Lung (tissue), 12 donors: ENCODE data around the gene TAF4. TPM values are rescaled to one million over a fixed set of nuclear protein-coding genes. Genes with fewer than 3 reads are reported as not detected.
"Not testable (repeated sequence)": the region's sequence is repeated elsewhere in the genome, so short reads cannot be mapped to it uniquely, and the experiment has no call there.

Experiments
- ATAC-seq: fragments of 200-7000 bp; cut with Tn5 transposase; one replicate; pipeline ENCODE4 v1.9.1; 2020; ENCODE audit warnings: moderate number of reproducible peaks; ENCODE audit not compliant: insufficient read depth, low FRiP score
- DNase-seq, 3 donors: peaks; one replicate each; pipeline ENCODE4 v3.0.0-alpha.2; 2013 to 2017
- H3K27ac ChIP-seq, 2 donors: one replicate each; pipeline ENCODE4 v1.5.1; 2013; ENCODE audit warnings: mild to moderate bottlenecking in 2 of 2, moderate library complexity in 2 of 2, control low read depth in 1 of 2, inconsistent platforms in 1 of 2, low read depth in 1 of 2, low read length in 1 of 2
- H3K27me3 ChIP-seq, 3 donors: one replicate each; pipeline ENCODE4 v1.5.1; 2013; ENCODE audit warnings: low read length in 2 of 3; ENCODE audit not compliant: control insufficient read depth in 3 of 3, insufficient read depth in 3 of 3
- H3K36me3 ChIP-seq, 4 donors: one replicate each; pipeline ENCODE4 v1.5.1; 2013; ENCODE audit warnings: low read length in 4 of 4, mild to moderate bottlenecking in 1 of 4, moderate library complexity in 1 of 4; ENCODE audit not compliant: control insufficient read depth in 4 of 4, insufficient read depth in 4 of 4
- H3K4me1 ChIP-seq, 5 donors: one replicate each; pipeline ENCODE4 v1.5.1; 2013; ENCODE audit warnings: low read length in 5 of 5, mild to moderate bottlenecking in 2 of 5, moderate library complexity in 1 of 5; ENCODE audit not compliant: control insufficient read depth in 5 of 5, insufficient read depth in 5 of 5
- H3K4me3 ChIP-seq: one replicate; pipeline ENCODE4 v1.5.1; 2013; ENCODE audit warnings: mild to moderate bottlenecking, control low read depth, moderate library complexity
- H3K9ac ChIP-seq, 2 donors: one replicate each; pipeline ENCODE4 v1.5.1; 2013; ENCODE audit warnings: low read length in 2 of 2, control low read depth in 1 of 2; ENCODE audit not compliant: insufficient read depth in 1 of 2
- H3K9me3 ChIP-seq, 4 donors: one replicate each; pipeline ENCODE4 v1.5.1; 2013; ENCODE audit warnings: low read length in 3 of 4, mild to moderate bottlenecking in 1 of 4, moderate library complexity in 1 of 4; ENCODE audit not compliant: control insufficient read depth in 4 of 4, insufficient read depth in 3 of 4
- WGBS, 2 donors: extraction: QIAGEN DNeasy Blood & Tissue Kit; methylation state at CpG; one replicate each; pipeline ENCODE4 v1.1.7; 2013; 5-methylcytosine and 5-hydroxymethylcytosine counted together
- polyA plus RNA-seq, 2 donors: library from polyadenylated mRNA; stranded (reverse); fragments of 200-250 nt; gene quantifications; one replicate each; pipeline ENCODE4 v1.2.1, GENCODE V29; 2013
- total RNA-seq, 2 donors: library from RNA; depleted of rRNA in 1 of 2; stranded (reverse); fragments of >200 nt in 1 of 2; gene quantifications; one replicate each; pipeline ENCODE4 v1.2.1, GENCODE V29; 2014 to 2021
- TF ChIP-seq, protein P1 (sequence below): IDR thresholded peaks from 2 replicates; pipeline ENCODE4 v1.5.1; 2012; ENCODE audit warnings: mild to moderate bottlenecking; ENCODE audit errors: control extremely low read depth, extremely low read depth
- donor health status: control.
- donor health status: control.
- donor health status: Bipolar disorder and iron deficiency.
- donor health status: healthy.
- donor health status: DM: yes; HTN: yes; CAD: no.

Gene TAF4
- total and polyA plus RNA-seq, 4 donors, result 5.4 to 20.3 (median 10.9) TPM

DNA sequence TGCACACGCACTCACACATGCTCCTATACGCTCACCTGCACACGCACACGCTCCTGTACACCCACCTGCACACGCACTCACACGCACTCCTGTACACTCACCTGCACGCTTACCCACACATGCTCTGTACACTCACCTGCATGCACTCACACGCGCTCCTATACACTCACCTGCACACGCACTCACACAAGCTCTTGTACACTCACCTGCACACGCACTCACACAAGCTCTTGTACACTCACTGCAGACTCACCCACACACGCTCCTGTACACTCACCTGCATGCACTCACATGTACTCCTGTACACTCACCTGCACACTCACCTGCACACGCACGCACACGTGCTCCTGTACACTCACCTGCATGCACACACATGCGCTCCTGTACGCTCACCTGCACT lies 22.0 kb upstream of the TAF4 start:
- ATAC-seq, result no peak
- Histone ChIP-seq H3K36me3 (no peaks in the 10 kb centered on the region), H3K9me3 (peaks cover 0 to 6% (median 0%) of the 10 kb centered on the region in 4 donors), H3K27me3 (peaks cover 0 to 9% (median 3%) of the 10 kb centered on the region in 3 donors), H3K9ac (no peak overlapping the region), H3K4me1 (no peaks in the 10 kb centered on the region), H3K4me3 (no peak overlapping the region), H3K27ac (no peak overlapping the region)
- no peak for DNase-seq
- TF ChIP-seq, protein P1, sequence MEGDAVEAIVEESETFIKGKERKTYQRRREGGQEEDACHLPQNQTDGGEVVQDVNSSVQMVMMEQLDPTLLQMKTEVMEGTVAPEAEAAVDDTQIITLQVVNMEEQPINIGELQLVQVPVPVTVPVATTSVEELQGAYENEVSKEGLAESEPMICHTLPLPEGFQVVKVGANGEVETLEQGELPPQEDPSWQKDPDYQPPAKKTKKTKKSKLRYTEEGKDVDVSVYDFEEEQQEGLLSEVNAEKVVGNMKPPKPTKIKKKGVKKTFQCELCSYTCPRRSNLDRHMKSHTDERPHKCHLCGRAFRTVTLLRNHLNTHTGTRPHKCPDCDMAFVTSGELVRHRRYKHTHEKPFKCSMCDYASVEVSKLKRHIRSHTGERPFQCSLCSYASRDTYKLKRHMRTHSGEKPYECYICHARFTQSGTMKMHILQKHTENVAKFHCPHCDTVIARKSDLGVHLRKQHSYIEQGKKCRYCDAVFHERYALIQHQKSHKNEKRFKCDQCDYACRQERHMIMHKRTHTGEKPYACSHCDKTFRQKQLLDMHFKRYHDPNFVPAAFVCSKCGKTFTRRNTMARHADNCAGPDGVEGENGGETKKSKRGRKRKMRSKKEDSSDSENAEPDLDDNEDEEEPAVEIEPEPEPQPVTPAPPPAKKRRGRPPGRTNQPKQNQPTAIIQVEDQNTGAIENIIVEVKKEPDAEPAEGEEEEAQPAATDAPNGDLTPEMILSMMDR, result no peak
- WGBS, 2 donors, result 93% methylated on average over 17 of the region's 17 CpGs

DNA sequence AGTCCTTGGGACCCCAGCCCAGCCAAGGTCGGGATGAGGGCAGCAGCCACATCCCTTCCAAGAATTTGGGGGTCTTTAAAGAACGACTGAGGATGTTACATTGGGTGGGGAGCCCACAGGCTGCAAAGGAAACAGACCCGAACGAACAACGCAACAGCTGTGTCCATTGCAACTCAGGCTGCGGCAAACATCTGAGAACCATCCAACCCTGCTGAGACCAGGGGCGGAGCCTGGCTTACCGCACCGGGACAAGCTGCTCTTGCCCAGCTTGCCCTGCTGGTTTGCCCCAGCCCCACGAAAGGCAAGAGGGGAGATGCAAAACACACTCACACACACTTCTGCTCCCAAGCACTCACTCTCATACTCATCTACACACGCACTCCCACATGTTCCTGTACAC lies 21.5 kb upstream of the TAF4 start:
- Histone ChIP-seq H3K36me3 (no peaks in the 10 kb centered on the region), H3K9me3 (peaks cover 0 to 6% (median 0%) of the 10 kb centered on the region in 4 donors), H3K4me3 (no peak overlapping the region), H3K4me1 (no peaks in the 10 kb centered on the region), H3K27me3 (peaks cover 0 to 9% (median 3%) of the 10 kb centered on the region in 3 donors), H3K27ac (no peak overlapping the region), H3K9ac (no peak overlapping the region)
- ATAC-seq (no peak), DNase-seq (peak in 1 of 3 donors; percentile 10)
- WGBS, 2 donors, result 34 to 44% methylated on average over 11 of the region's 11 CpGs
- TF ChIP-seq, protein P1, result no peak

DNA sequence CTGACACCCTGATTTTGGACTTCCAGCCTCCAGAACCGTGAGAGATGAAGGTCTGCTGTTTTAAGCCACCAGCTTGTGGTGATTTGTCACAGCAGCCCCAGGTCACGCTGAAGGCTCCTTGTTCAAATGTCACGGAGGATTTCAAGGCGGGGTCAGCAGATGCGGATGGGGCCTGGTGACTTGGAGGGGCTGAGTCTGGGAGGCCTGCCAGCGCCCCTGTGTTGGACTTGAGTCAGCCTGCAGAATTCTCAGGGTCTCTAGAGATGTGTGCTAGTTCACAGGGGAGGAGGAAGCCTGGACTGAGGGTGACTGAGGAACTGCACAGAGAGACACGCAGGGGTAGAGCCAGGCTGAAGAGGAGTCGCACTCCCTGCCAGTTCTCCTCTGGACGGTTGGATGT lies 19.5 kb upstream of the TAF4 start:
- Histone ChIP-seq H3K27ac (no peak overlapping the region), H3K36me3 (no peaks in the 10 kb centered on the region), H3K9ac (no peak overlapping the region), H3K27me3 (peaks cover 0 to 9% (median 3%) of the 10 kb centered on the region in 3 donors), H3K9me3 (peaks cover 0 to 6% (median 0%) of the 10 kb centered on the region in 4 donors), H3K4me1 (no peaks in the 10 kb centered on the region), H3K4me3 (no peak overlapping the region)
- DNase-seq (no peak), ATAC-seq (no peak)
- TF ChIP-seq, protein P1, result no peak
- 70 to 80% methylated on average over 9 of the region's 9 CpGs for WGBS, 2 donors

DNA sequence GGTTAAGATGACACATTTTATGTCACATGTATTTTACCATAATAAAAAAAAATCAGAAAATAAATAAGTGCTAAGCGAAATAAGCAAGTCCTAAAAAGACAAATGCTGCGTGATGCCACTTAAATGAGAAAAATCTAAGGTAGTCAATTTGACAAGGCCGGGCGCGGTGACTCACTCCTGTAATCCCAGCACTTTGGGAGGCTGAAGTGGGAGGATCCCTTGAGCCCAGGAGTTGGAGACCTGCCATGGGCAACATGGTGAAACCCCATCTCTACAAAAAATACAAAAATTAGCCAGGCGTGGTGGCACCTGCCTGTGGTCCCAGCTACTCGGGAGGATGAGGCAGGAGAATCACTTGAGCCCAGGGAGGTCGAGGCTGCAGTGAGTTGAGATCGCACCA lies 18.5 kb upstream of the TAF4 start:
- DNase-seq, ATAC-seq, H3K27ac ChIP-seq, H3K27me3 ChIP-seq, H3K9ac ChIP-seq, H3K9me3 ChIP-seq, H3K4me3 ChIP-seq, H3K4me1 ChIP-seq, H3K36me3 ChIP-seq: not testable (repeated sequence)
- WGBS, 2 donors, result 91 to 94% methylated on average over 9 of the region's 9 CpGs
